Measurements from ENCODE around the gene C17orf78.
A peak's percentile ranks its signal among the peaks of the same experiment; 100 is the strongest.

C17orf78 gene

DNA sequence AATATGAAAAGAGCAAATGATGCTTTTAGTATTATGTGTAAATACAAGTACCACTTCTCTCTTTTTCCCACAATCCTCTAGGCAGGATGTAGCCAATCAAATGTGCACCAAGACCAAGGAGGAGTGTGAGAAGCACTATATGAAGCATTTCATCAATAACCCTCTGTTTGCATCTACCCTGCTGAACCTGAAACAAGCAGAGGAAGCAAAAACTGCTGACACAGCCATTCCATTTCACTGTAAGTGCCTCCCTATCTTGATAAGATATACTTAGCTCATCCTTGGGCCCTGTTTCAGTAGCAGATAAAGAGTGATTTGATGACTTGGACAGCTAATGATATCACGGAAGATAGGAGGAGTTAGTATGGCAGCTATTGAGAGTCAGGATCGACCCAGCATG, 64.6 kb downstream of the C17orf78 start:
- POLR2A ChIA-PET = interaction anchor here (0.9 kb wide), 1 partner anchor 10 kb away, joined by 4 read pairs; no protein-coding TSS in a partner anchor
- CTCF ChIA-PET = interaction anchor here (1.0 to 1.7 kb wide), 3 partner anchors 11 to 33 kb away, joined by 4 to 5 read pairs (median 4); partner anchors contain the start of genes ACACA and TADA2A

DNA sequence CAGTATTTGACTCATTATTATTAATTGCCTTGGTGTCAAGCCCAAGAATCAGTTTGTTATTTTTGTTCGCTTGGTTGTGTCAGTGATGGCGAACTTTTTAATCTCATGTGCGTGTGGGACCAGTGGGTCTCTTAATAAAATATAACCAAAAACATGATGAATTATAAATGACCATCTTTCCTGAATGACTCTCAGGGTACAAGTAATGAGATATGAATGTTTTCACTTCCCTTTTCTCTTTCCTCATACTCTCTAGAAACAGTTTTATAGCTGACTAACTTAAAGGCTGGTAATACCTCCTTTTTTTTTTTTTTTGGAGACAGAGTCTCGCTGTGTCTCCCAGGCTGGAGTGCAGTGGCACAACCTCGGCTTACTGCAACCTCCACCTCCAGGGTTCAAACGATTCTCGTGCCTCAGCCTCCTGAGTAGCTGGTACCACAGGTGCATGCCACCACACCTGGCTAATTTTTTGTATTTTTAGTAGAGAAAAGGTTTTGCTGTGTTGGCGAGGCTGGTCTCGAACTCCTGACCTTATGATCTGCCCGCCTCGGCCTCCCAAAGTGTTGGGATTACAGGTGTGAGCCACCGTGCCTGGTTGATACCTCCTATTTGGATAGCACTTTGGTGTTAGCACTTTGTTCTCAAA, 65.7 kb downstream of the C17orf78 start:
- CTCF ChIA-PET = interaction anchor here (0.7 to 1.3 kb wide), 4 partner anchors 9 to 34 kb away, joined by 3 to 4 read pairs (median 4); partner anchors contain the start of genes ACACA and TADA2A
- POLR2A ChIA-PET = interaction anchor here (0.9 kb wide), 1 partner anchor 11 kb away, joined by 4 read pairs; no protein-coding TSS in a partner anchor
- peak; percentile 59 for DNase-seq (ENCODE audit: extremely low spot score)

More for the DNA sequence above, 64.6 kb downstream of the C17orf78 start:
- TF ChIP-seq, protein P1, sequence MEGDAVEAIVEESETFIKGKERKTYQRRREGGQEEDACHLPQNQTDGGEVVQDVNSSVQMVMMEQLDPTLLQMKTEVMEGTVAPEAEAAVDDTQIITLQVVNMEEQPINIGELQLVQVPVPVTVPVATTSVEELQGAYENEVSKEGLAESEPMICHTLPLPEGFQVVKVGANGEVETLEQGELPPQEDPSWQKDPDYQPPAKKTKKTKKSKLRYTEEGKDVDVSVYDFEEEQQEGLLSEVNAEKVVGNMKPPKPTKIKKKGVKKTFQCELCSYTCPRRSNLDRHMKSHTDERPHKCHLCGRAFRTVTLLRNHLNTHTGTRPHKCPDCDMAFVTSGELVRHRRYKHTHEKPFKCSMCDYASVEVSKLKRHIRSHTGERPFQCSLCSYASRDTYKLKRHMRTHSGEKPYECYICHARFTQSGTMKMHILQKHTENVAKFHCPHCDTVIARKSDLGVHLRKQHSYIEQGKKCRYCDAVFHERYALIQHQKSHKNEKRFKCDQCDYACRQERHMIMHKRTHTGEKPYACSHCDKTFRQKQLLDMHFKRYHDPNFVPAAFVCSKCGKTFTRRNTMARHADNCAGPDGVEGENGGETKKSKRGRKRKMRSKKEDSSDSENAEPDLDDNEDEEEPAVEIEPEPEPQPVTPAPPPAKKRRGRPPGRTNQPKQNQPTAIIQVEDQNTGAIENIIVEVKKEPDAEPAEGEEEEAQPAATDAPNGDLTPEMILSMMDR (IDR thresholded peaks at IDR 0.05; ENCODE audit: control extremely low read depth, extremely low read depth, low read depth, missing control alignments) = no peak
- no peak for DNase-seq (ENCODE audit: extremely low spot score)

Measured in GM10248 (cell line).